Smooth muscle cell (in vitro differentiated cells): ENCODE measurements around the gene SLC22A4. TPM values are rescaled to one million over a fixed set of nuclear protein-coding genes. Genes with fewer than 3 reads are reported as not detected.

Source experiments
- DNase-seq: peaks from one replicate; lab custom pipeline; 2025; ENCODE audit not compliant: unreplicated experiment; lab: John Stamatoyannopoulos, UW
- H2AFZ ChIP-seq: fragments of 200-600 bp; sonication (generic); 2 replicates; pipeline ENCODE4 v1.6.0; 2016; ENCODE audit warnings: antibody characterized with exemption, low read depth, mild to moderate bottlenecking
- H3F3A ChIP-seq: fragments of 200-600 bp; sonication (generic); 2 replicates; pipeline ENCODE4 v1.6.0; 2017; ENCODE audit warnings: antibody characterized with exemption, low read depth
- H3K27ac ChIP-seq: fragments of 200-600 bp; sonication (generic); 2 replicates; pipeline ENCODE4 v1.5.1; 2016; ENCODE audit warnings: low read depth, mild to moderate bottlenecking
- H3K27me3 ChIP-seq: fragments of 200-600 bp; sonication (generic); 2 replicates; pipeline ENCODE4 v1.6.1; 2016; ENCODE audit warnings: low read depth, mild to moderate bottlenecking
- H3K36me3 ChIP-seq: fragments of 200-600 bp; sonication (generic); 2 replicates; pipeline ENCODE4 v1.5.1; 2016; ENCODE audit warnings: low read depth
- H3K4me1 ChIP-seq: fragments of 200-600 bp; sonication (generic); 2 replicates; pipeline ENCODE4 v1.5.1; 2016; ENCODE audit warnings: low read depth
- H3K4me2 ChIP-seq: fragments of 200-600 bp; sonication (generic); 2 replicates; pipeline ENCODE4 v1.6.0; 2016; ENCODE audit warnings: mild to moderate bottlenecking
- H3K4me3 ChIP-seq: fragments of 200-600 bp; sonication (generic); 2 replicates; pipeline ENCODE4 v1.5.1; 2016; ENCODE audit warnings: mild to moderate bottlenecking
- H3K79me2 ChIP-seq: fragments of 200-600 bp; sonication (generic); 2 replicates; pipeline ENCODE4 v1.6.0; 2016; ENCODE audit warnings: low read depth, mild to moderate bottlenecking
- H3K9ac ChIP-seq: fragments of 200-600 bp; sonication (generic); 2 replicates; pipeline ENCODE4 v1.6.0; 2016; ENCODE audit warnings: low read depth
- H3K9me3 ChIP-seq: fragments of 200-600 bp; sonication (generic); replicated peaks from 2 replicates; pipeline ENCODE4 v1.5.1; 2016; ENCODE audit warnings: low read depth
- H4K20me1 ChIP-seq: fragments of 200-600 bp; sonication (generic); 2 replicates; pipeline ENCODE4 v1.6.0; 2016; ENCODE audit warnings: low read depth
- WGBS: methylation state at CpG from one replicate; pipeline ENCODE4 v1.1.7; 2016; ENCODE audit warnings: low lambda C conversion rate; 5-methylcytosine and 5-hydroxymethylcytosine counted together
- polyA plus RNA-seq: library from polyadenylated mRNA; unstranded; fragments of >200 nt; fragmentation: Nextera tagmentation; extraction: Ambion mirVana; gene quantifications from 2 replicates; pipeline ENCODE4 v1.2.1, GENCODE V29; 2016
- total RNA-seq: library from RNA; depleted of rRNA; stranded (reverse); fragments of >200 nt; gene quantifications from 2 replicates; pipeline ENCODE4 v1.2.3, GENCODE V29; 2014
- TF ChIP-seq, protein P1 (sequence below): fragments of 200-600 bp; sonication (generic); IDR thresholded peaks from 2 replicates; pipeline ENCODE4 v1.5.1; 2017; ENCODE audit warnings: borderline replicate concordance, mild to moderate bottlenecking, antibody characterized with exemption; ENCODE audit not compliant: insufficient read depth, poor library complexity, severe bottlenecking

SLC22A4 gene
- total and polyA plus RNA-seq, 2 experiments from 2014 or later = 3.1 to 3.8 TPM

DNA sequence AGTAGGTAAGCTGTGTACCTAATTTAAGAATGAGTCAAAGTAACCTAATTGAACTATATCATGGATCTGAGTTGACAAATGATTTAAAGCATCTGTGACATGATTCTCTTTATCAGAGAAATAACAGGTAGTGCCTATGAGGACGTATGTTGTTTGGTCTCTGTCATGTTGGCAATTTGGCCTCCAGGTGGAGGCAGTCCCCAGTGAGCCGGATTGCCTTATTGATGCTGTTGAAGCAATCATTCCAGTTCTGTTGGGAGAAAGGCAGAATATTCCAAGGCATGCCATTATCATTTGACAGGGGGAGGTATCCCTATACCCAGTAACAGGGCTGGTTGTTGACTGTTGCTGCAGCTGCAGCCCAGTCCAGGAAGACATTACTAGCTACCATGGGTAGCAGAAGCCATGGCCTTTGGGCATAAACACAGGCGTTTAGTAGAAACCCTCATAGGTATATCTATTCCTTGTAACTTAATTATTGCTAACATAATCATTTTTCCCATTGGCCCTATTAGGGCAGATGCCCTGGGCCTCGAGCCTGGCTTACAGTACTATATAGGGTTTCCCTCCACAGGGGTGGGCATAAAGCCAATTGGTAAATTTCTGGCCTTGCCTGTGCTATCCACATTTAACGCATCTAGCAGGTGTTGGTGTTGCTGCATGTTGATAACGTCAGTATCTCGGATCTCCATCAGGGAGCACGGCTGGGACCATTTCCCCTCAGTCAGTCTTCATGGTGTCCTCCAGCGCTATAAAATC is 12.2 kb upstream of the SLC22A4 start:
- Histone ChIP-seq H3K9me3 (no peaks in the 10 kb centered on the region), H3K27me3 (no peaks in the 10 kb centered on the region), H2AFZ (no peak overlapping the region), H3K4me3 (no peak overlapping the region), H3K4me2 (no peak overlapping the region), H3K36me3 (no peaks in the 10 kb centered on the region), H3F3A (no peaks in the 10 kb centered on the region), H3K9ac (no peak overlapping the region), H3K27ac (no peak overlapping the region), H3K79me2 (no peaks in the 10 kb centered on the region), H4K20me1 (no peaks in the 10 kb centered on the region), H3K4me1 (no peaks in the 10 kb centered on the region)
- 92% methylated on average over 9 of the region's 9 CpGs for WGBS
- DNase-seq = no peak
- TF ChIP-seq, protein P1, sequence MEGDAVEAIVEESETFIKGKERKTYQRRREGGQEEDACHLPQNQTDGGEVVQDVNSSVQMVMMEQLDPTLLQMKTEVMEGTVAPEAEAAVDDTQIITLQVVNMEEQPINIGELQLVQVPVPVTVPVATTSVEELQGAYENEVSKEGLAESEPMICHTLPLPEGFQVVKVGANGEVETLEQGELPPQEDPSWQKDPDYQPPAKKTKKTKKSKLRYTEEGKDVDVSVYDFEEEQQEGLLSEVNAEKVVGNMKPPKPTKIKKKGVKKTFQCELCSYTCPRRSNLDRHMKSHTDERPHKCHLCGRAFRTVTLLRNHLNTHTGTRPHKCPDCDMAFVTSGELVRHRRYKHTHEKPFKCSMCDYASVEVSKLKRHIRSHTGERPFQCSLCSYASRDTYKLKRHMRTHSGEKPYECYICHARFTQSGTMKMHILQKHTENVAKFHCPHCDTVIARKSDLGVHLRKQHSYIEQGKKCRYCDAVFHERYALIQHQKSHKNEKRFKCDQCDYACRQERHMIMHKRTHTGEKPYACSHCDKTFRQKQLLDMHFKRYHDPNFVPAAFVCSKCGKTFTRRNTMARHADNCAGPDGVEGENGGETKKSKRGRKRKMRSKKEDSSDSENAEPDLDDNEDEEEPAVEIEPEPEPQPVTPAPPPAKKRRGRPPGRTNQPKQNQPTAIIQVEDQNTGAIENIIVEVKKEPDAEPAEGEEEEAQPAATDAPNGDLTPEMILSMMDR = no peak

DNA sequence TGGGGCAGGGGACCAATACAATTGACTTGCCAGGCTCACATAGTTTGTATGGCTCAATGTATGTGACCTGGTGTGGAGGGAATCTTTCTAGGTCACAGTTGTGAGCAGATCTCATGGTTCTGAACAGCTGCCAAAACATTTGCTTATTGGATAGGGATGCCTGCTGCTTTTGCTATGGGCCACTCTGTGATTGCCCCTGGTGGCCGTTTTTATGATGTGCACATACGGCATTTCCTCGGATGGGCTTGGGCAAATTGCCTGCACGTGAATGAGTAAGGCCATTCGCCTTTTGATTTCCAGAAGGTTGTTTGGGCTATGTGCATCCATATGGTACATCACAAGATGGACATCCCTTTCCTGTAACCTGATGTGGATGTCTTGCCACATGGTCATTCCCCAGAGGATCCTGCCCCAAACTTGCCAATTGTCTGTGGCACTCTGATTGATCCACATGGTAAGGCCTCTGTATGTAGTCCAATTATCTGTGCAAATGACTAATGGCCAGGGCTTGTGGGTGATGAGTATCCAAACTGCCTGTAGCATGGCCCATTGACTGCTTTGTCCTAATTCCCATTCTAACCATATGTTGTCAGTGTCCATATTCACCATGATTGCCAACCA is 10.7 kb upstream of the SLC22A4 start:
- Histone ChIP-seq H4K20me1 (no peaks in the 10 kb centered on the region), H3K4me2 (no peak overlapping the region)

DNA sequence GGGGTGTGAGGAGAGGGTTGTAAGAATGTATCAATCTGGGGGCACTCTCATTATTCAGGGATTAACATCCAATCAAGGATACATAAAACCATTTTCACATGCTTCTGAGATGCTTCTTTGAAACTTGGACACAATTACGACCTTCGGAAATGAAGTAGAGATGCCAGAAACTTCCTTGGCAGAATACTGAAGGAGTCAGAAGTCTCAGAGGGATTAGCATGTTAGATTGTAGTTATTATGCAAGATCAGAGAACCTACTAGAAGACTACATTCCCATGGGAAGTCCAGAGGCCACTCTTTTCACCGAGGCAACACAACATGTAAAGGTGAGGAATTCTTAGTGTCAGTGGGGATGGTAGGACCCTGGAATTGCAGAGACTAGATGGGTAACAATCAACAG is 5.1 kb upstream of the SLC22A4 start:
- H3K4me3 ChIP-seq = no peak overlapping the region
- H4K20me1 ChIP-seq = no peaks in the 10 kb centered on the region
- no peaks in the 10 kb centered on the region for H3K36me3 ChIP-seq
- H3K4me2 ChIP-seq = no peak overlapping the region
- H3K4me1 ChIP-seq = peaks cover 6% of the 10 kb centered on the region
- DNase-seq = no peak
- no peak overlapping the region for H2AFZ ChIP-seq
- peaks cover 6% of the 10 kb centered on the region for H3F3A ChIP-seq
- H3K27me3 ChIP-seq = no peaks in the 10 kb centered on the region
- WGBS = 76% methylated on average over 3 of the region's 3 CpGs
- no peaks in the 10 kb centered on the region for H3K79me2 ChIP-seq
- no peaks in the 10 kb centered on the region for H3K9me3 ChIP-seq
- H3K9ac ChIP-seq = no peak overlapping the region
- no peak overlapping the region for H3K27ac ChIP-seq
- TF ChIP-seq, protein P1 = no peak

More for the DNA sequence above, 10.7 kb upstream of the SLC22A4 start:
- Histone ChIP-seq H3K36me3 (no peaks in the 10 kb centered on the region), H3K9me3 (no peaks in the 10 kb centered on the region), H2AFZ (no peak overlapping the region), H3F3A (no peaks in the 10 kb centered on the region), H3K27ac (no peak overlapping the region), H3K9ac (no peak overlapping the region), H3K4me3 (no peak overlapping the region), H3K4me1 (no peaks in the 10 kb centered on the region), H3K79me2 (no peaks in the 10 kb centered on the region), H3K27me3 (no peaks in the 10 kb centered on the region)
- TF ChIP-seq, protein P1 = peak; percentile 36
- DNase-seq = no peak
- 59% methylated on average over 5 of the region's 5 CpGs for WGBS
